K562 (cell line): ENCODE measurements around the gene VN1R4. TPM values are rescaled to one million over a fixed set of nuclear protein-coding genes. Genes with fewer than 3 reads are reported as not detected.

Experiments
- ATAC-seq: fragments of 200-7000 bp; cut with Tn5 transposase; 3 replicates; pipeline ENCODE4 v1.9.1; 2020; ENCODE audit warnings: moderate library complexity
- BruUV-seq: library from RNA; stranded (reverse); fragments of 400-500 nt; replicated peaks from 2 replicates; lab custom pipeline; 2021; lab: Mats Ljungman, UMichigan
- CTCF ChIA-PET: fragments of 300-600 bp; formaldehyde crosslinking; extraction: SDS; loops from one replicate; lab custom pipeline; 2021; ENCODE audit warnings: low intra/inter-chr PET ratio; lab: Yijun Ruan, JAX
- POLR2A ChIA-PET: fragments of 300-600, 350-650 bp; sonication (Branson Sonifier 250); formaldehyde crosslinking; extraction: SDS; loops from one replicate; lab custom pipeline; 2021; ENCODE audit warnings: antibody characterized with exemption, inconsistent platforms; lab: Yijun Ruan, JAX
- DNase-seq, 4 experiments: peaks; one replicate each; pipeline versions ENCODE4 v3.0.0 to v3.0.0-alpha.2; 2011 to 2018; ENCODE audit warnings: low spot score in 3 of 4, mixed read lengths in 3 of 4; ENCODE audit errors: extremely low read depth in 1 of 4
- FAIRE-seq: peaks from 2 replicates; lab custom pipeline; 2011; peaks lifted over from hg19 to GRCh38; lab: Jason Lieb, UNC
- H2AFZ ChIP-seq: 2 replicates; pipeline ENCODE4 v1.6.0; 2011; ENCODE audit warnings: low read depth, low read length, control low read depth, inconsistent platforms
- H3K27ac ChIP-seq: fragments of 200-600 bp; 3 replicates; pipeline ENCODE4 v1.8.0; 2011; ENCODE audit warnings: low read depth, mild to moderate bottlenecking, control low read depth, inconsistent platforms, low read length, moderate library complexity, mixed read lengths; ENCODE audit errors: extremely low read depth
- H3K27me3 ChIP-seq, 2 experiments: fragments of 300-600 bp in 1 of 2; 2 replicates in 1 of 2; 3 replicates in 1 of 2; pipeline versions ENCODE4 v1.6.0 to v1.8.0; 2011; ENCODE audit warnings: inconsistent platforms in 2 of 2, low read length in 2 of 2, mild to moderate bottlenecking in 1 of 2, mixed read lengths in 1 of 2, moderate library complexity in 1 of 2; ENCODE audit not compliant: control insufficient read depth in 2 of 2, insufficient read depth in 2 of 2
- H3K36me3 ChIP-seq: fragments of 300-600 bp; 3 replicates; pipeline ENCODE4 v1.8.0; 2011; ENCODE audit warnings: mild to moderate bottlenecking, low read length, inconsistent platforms; ENCODE audit not compliant: control insufficient read depth, insufficient read depth
- H3K4me1 ChIP-seq, 2 experiments: fragments of 200-600 bp in 1 of 2; replicated peaks in 1 of 2; 2 replicates in 1 of 2; 3 replicates in 1 of 2; pipeline versions ENCODE4 v1.5.1 to v1.8.0; 2011; ENCODE audit warnings: inconsistent platforms in 2 of 2, low read length in 2 of 2, mild to moderate bottlenecking in 1 of 2, mixed read lengths in 1 of 2, moderate library complexity in 1 of 2; ENCODE audit not compliant: control insufficient read depth in 2 of 2, insufficient read depth in 2 of 2
- H3K4me2 ChIP-seq: 2 replicates; pipeline ENCODE4 v1.6.1; 2011; ENCODE audit warnings: low read length, control low read depth, inconsistent platforms, mixed read lengths; ENCODE audit not compliant: insufficient read depth
- H3K4me3 ChIP-seq: fragments of 200-600 bp; sonication (generic), shearing (Covaris generic); 2 replicates; pipeline ENCODE4 v1.5.1; 2016; ENCODE audit warnings: control low read depth, inconsistent platforms
- H3K79me2 ChIP-seq: fragments of 200-600 bp; 3 replicates; pipeline ENCODE4 v1.8.0; 2011; ENCODE audit warnings: low read length, inconsistent platforms; ENCODE audit not compliant: control insufficient read depth, insufficient read depth
- H3K9ac ChIP-seq, 2 experiments: 2 replicates each; pipeline versions ENCODE4 v1.6.0 to v1.6.1; 2011; ENCODE audit warnings: low read depth in 2 of 2, low read length in 2 of 2, control low read depth in 1 of 2, inconsistent platforms in 1 of 2, mild to moderate bottlenecking in 1 of 2, mixed read lengths in 1 of 2; ENCODE audit not compliant: insufficient read depth in 1 of 2
- H3K9me1 ChIP-seq: one replicate; pipeline ENCODE4 v1.6.0; 2011; ENCODE audit warnings: inconsistent platforms, mild to moderate bottlenecking, low read length, moderate library complexity; ENCODE audit not compliant: control insufficient read depth, insufficient read depth
- H3K9me3 ChIP-seq: replicated peaks from 2 replicates; pipeline ENCODE4 v1.5.1; 2011; ENCODE audit warnings: low read depth, low read length, inconsistent platforms; ENCODE audit not compliant: control insufficient read depth, insufficient read depth
- H4K20me1 ChIP-seq: replicated peaks from 2 replicates; pipeline ENCODE4 v1.6.1; 2011; ENCODE audit warnings: low read length, inconsistent platforms, mixed read lengths; ENCODE audit not compliant: control insufficient read depth, insufficient read depth
- BCL6 ChIP-seq: fragments of 250-450 bp; sonication (Bioruptor Pico); IDR thresholded peaks from 2 replicates; pipeline ENCODE4 v1.4.0; 2020
- NFATC3 ChIP-seq: fragments of 450-650 bp; IDR thresholded peaks from 2 replicates; pipeline ENCODE4 v1.6.1; 2017; ENCODE audit warnings: mild to moderate bottlenecking
- PYGO2 ChIP-seq: fragments of 450-650 bp; IDR thresholded peaks from 2 replicates; pipeline ENCODE4 v1.6.1; 2016; ENCODE audit warnings: mild to moderate bottlenecking, missing genetic modification characterization, moderate library complexity, missing compliant biosample characterization
- RAD21 ChIP-seq, 2 experiments: fragments of 250-450 bp in 1 of 2; fragments of 450-650 bp in 1 of 2; sonication (Bioruptor Pico) in 1 of 2; formaldehyde crosslinking in 1 of 2; IDR thresholded peaks in 1 of 2; conservative IDR thresholded peaks in 1 of 2; 2 replicates each; pipeline versions ENCODE4 v1.4.0 to v1.8.0; 2020 to 2022; ENCODE audit warnings: mild to moderate bottlenecking in 2 of 2, moderate library complexity in 1 of 2
- RBM15 ChIP-seq: fragments of 200-400 bp; formaldehyde crosslinking; IDR thresholded peaks from 2 replicates; pipeline ENCODE4 v1.6.1; 2018; ENCODE audit warnings: mild to moderate bottlenecking, low read length, moderate library complexity; ENCODE audit not compliant: insufficient read depth
- STAT5B ChIP-seq: fragments of 250-450 bp; sonication (Bioruptor Pico); IDR thresholded peaks from 2 replicates; pipeline ENCODE4 v1.8.0; 2021; ENCODE audit warnings: mild to moderate bottlenecking, inconsistent platforms
- ZNF121 ChIP-seq: sonication (generic); formaldehyde crosslinking; conservative IDR thresholded peaks from 2 replicates; pipeline ENCODE4 v1.8.0; 2022; ENCODE audit warnings: missing genetic modification reagents
- WGBS: fragments of 100-300 bp; shearing (Covaris generic); methylation state at CpG from one replicate; pipeline ENCODE4 v1.1.6; 2016; ENCODE audit warnings: low coverage, mixed read lengths; ENCODE audit not compliant: insufficient coverage; ENCODE audit errors: missing lambda C conversion rate; 5-methylcytosine and 5-hydroxymethylcytosine counted together
- in situ Hi-C: fragments of 300-500 bp; cut with MboI; formaldehyde crosslinking; loops from 4 replicates; pipeline ENCODE4 v1.15.0; 2018; ENCODE audit warnings: inconsistent platforms, mixed read lengths
- intact Hi-C: fragments of 100-400 bp; cut with micrococcal nuclease; formaldehyde crosslinking; loops from 2 replicates; pipeline ENCODE4 v1.14.2; 2022
- polyA plus RNA-seq, 8 experiments: library from polyadenylated mRNA; depleted of rRNA in 4 of 8; stranded (reverse) in 5 of 8; unstranded in 3 of 8; fragments of >200 nt; fragmentation: Nextera tagmentation in 2 of 8; fragmentation: Illumina TruSeq in 1 of 8; extraction: Ambion mirVana in 2 of 8; extraction: Trizol in 1 of 8; gene quantifications; 2 replicates each; pipeline versions ENCODE4 v1.2.1 to v1.2.3, GENCODE V29; 2011 to 2014; ENCODE audit warnings: inconsistent platforms in 1 of 8, missing spikeins in 1 of 8
- total RNA-seq, 7 experiments: library from RNA; depleted of rRNA in 6 of 7; stranded (reverse); fragments of >200 nt in 6 of 7; fragmentation: Illumina TruSeq in 2 of 7; extraction: Trizol in 2 of 7; gene quantifications; 2 replicates each; pipeline versions ENCODE4 v1.2.1 to v1.2.3, GENCODE V29; 2011 to 2021; ENCODE audit warnings: low replicate concordance in 1 of 7
- TF ChIP-seq, protein P1 (sequence below), 2 experiments: fragments of 150-350 bp in 1 of 2; IDR thresholded peaks; 2 replicates each; pipeline ENCODE4 v1.6.1; 2012 to 2016; ENCODE audit warnings: low read depth in 2 of 2, low read length in 2 of 2, mild to moderate bottlenecking in 1 of 2, moderate library complexity in 1 of 2
- TF ChIP-seq, protein P2 (sequence below): fragments of 450-650 bp; IDR thresholded peaks from 2 replicates; pipeline ENCODE4 v1.6.1; 2017; ENCODE audit warnings: antibody characterized with exemption, mild to moderate bottlenecking

Gene VN1R4
- total and polyA plus RNA-seq, 9 of the 15 experiments (the other 6 are each of a cell fraction or from before 2014, with no cell fraction given), result not detected

DNA sequence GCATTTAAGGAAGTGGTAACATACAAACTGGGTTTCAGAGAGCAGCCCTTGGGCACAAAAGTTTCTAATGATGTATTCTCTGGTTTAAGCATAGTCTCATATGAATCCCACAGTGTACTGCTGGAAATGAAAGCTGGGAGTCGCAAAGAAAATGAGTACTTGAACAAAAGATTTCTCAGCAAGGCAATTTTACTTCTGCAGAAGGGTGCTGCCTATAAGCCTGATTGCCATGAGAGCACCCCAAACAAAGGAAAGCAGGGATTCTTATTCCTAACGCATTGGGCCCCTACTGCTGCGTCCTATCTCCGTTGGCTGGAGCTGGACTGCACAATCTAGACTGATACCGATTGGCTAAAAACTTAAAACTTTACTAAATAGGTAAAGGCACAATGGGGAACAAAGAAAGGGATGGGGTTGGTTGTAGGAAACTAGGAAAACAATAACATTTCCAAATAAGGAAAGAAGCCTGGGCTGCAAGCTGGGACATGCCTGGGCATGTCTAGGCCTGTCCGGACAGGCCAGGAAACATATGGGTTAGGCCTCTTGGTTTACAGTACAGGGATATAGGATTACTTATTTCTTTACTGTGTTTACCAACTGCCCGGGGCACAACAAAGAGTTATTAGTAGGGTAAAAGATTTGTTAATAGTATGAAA, 27.4 kb upstream of the VN1R4 start (continued):
- no peak for TF ChIP-seq PYGO2 (tag)
- TF ChIP-seq ZNF121 (CRISPR knock-in tag), result no peak
- no peak for TF ChIP-seq RAD21 (CRISPR knock-in tag; conservative IDR thresholded peaks at IDR 0.05 in 1 of 2, IDR thresholded peaks at IDR 0.05 in 1 of 2)

DNA sequence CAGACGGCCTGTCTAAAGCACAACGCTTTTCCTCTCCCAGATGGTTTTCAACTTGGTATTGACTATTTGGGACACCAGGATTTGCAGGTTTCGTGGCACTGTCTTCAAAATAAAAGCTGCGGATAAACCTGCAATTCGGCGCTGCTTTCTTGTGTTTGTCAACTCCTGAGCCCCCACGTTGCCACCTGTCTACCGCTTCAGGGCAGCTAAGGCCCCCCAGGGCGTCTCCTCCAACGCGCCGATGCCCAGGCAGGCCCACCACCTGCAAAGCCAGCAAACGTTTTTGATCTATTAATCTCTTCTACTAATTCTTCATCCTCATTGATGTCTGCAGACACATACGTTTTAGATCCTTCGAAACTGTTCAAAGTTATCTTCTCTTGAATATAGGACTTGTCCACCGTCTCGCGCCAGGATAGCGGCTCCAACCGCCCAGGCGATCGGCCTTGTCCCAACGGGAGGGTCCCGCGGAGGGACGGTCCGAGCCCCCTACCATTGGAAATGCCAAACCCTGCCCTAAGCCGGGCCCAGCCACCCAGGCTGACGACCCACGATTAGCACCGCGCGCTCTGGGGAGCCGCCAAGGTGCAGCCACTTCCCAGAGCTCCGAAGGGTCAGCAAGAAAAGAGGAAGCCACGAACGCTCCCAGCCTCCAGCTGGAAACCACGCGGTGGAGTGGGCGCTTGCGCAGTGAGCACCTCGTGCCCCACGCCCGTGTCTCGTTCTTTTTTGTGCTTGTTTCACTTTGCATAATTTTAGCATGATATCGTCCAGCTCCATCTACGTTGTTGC, 23.4 kb upstream of the VN1R4 start:
- no peak for FAIRE-seq
- peaks cover 0 to 12% of the 10 kb centered on the region in 2 experiments; a peak in 1 of 5 replicates for H3K27me3 ChIP-seq
- H3K9me1 ChIP-seq, result no peaks in the 10 kb centered on the region
- H4K20me1 ChIP-seq, result no peaks in the 10 kb centered on the region
- POLR2A ChIA-PET, result no interaction called here
- intact Hi-C loops (no loop called here), in situ Hi-C loops (no loop called here)
- H3K79me2 ChIP-seq, result no peaks in the 10 kb centered on the region
- no peak overlapping the region for H3K4me2 ChIP-seq
- no peak overlapping the region for H3K4me3 ChIP-seq
- 14% methylated on average over 43 of the region's 47 CpGs for WGBS
- BruUV-seq, result no TSS peak
- no peak overlapping the region for H3K9ac ChIP-seq
- H2AFZ ChIP-seq, result no peak overlapping the region
- no peak overlapping the region for H3K27ac ChIP-seq
- no peaks in the 10 kb centered on the region for H3K36me3 ChIP-seq
- CTCF ChIA-PET, result no interaction called here
- no peaks in the 10 kb centered on the region for H3K9me3 ChIP-seq
- no peak for DNase-seq
- ATAC-seq, result no peak
- H3K4me1 ChIP-seq, result peaks cover 0 to 4% of the 10 kb centered on the region in 2 experiments; a peak in 2 of 5 replicates
- no peak for TF ChIP-seq STAT5B (CRISPR knock-in tag)
- no peak for TF ChIP-seq BCL6
- TF ChIP-seq, protein P1, sequence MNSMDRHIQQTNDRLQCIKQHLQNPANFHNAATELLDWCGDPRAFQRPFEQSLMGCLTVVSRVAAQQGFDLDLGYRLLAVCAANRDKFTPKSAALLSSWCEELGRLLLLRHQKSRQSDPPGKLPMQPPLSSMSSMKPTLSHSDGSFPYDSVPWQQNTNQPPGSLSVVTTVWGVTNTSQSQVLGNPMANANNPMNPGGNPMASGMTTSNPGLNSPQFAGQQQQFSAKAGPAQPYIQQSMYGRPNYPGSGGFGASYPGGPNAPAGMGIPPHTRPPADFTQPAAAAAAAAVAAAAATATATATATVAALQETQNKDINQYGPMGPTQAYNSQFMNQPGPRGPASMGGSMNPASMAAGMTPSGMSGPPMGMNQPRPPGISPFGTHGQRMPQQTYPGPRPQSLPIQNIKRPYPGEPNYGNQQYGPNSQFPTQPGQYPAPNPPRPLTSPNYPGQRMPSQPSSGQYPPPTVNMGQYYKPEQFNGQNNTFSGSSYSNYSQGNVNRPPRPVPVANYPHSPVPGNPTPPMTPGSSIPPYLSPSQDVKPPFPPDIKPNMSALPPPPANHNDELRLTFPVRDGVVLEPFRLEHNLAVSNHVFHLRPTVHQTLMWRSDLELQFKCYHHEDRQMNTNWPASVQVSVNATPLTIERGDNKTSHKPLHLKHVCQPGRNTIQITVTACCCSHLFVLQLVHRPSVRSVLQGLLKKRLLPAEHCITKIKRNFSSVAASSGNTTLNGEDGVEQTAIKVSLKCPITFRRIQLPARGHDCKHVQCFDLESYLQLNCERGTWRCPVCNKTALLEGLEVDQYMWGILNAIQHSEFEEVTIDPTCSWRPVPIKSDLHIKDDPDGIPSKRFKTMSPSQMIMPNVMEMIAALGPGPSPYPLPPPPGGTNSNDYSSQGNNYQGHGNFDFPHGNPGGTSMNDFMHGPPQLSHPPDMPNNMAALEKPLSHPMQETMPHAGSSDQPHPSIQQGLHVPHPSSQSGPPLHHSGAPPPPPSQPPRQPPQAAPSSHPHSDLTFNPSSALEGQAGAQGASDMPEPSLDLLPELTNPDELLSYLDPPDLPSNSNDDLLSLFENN (IDR thresholded peaks at IDR 0.05; ENCODE audit: low read depth in 2 of 2, low read length in 2 of 2), result no peak
- TF ChIP-seq, protein P2, sequence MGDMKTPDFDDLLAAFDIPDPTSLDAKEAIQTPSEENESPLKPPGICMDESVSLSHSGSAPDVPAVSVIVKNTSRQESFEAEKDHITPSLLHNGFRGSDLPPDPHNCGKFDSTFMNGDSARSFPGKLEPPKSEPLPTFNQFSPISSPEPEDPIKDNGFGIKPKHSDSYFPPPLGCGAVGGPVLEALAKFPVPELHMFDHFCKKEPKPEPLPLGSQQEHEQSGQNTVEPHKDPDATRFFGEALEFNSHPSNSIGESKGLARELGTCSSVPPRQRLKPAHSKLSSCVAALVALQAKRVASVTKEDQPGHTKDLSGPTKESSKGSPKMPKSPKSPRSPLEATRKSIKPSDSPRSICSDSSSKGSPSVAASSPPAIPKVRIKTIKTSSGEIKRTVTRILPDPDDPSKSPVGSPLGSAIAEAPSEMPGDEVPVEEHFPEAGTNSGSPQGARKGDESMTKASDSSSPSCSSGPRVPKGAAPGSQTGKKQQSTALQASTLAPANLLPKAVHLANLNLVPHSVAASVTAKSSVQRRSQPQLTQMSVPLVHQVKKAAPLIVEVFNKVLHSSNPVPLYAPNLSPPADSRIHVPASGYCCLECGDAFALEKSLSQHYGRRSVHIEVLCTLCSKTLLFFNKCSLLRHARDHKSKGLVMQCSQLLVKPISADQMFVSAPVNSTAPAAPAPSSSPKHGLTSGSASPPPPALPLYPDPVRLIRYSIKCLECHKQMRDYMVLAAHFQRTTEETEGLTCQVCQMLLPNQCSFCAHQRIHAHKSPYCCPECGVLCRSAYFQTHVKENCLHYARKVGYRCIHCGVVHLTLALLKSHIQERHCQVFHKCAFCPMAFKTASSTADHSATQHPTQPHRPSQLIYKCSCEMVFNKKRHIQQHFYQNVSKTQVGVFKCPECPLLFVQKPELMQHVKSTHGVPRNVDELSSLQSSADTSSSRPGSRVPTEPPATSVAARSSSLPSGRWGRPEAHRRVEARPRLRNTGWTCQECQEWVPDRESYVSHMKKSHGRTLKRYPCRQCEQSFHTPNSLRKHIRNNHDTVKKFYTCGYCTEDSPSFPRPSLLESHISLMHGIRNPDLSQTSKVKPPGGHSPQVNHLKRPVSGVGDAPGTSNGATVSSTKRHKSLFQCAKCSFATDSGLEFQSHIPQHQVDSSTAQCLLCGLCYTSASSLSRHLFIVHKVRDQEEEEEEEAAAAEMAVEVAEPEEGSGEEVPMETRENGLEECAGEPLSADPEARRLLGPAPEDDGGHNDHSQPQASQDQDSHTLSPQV, result no peak
- TF ChIP-seq NFATC3, result no peak
- TF ChIP-seq RBM15, result no peak
